ENCODE data around the gene CDPF1.
"Not testable (repeated sequence)": the region's sequence is repeated elsewhere in the genome, so short reads cannot be mapped to it uniquely, and the experiment has no call there.

CDPF1 gene

GRCh38 chr22:46224044-46224897 lies 25.8 kb downstream of the CDPF1 start:
- no peak for DNase-seq

DNA sequence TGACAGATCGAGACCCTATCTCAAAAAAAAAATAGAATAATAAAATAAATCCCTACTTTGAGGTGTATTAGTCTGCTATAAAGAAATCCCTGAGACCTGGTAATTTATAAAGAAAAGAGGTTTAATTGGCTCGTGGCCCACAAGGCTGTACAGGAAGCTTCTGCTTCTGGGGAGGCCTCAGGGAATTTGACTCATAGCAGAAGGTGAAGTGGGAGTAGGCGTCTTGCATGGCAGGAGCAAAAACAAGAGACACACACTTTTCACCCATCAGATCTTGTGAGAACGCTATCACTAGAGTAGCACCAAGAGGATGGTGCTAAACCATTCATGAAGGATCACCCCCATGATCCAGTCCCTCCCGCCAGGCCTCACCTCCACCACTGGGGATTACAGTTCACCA lies 29.2 kb downstream of the CDPF1 start:
- DNase-seq = no peak

GRCh38 chr22:46219636-46220035 lies 30.5 kb downstream of the CDPF1 start:
- no peak for DNase-seq

DNA sequence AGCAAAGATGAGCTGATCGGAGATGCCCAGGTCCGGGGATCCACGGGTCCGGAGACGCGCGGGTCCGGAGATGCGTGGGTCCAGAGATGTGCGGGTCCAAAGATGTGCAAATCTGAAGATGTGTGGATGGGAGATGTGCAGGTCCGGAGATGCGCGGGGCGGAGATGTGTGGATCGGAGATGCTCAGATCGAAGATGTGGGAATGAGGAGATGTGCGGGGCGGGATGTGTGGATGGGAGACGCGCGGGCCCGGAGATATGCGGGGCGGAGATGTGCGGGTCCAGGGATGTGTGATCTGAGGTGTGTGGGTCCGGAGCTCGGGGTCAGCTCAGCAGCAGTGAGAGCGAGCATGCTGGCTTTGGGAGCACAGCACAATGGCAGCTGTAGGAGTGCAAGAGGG lies 35.5 kb downstream of the CDPF1 start:
- no peak for DNase-seq

- no peak for DNase-seq
These were observed 35.9 kb downstream of the CDPF1 start for GRCh38 chr22:46214149-46214548.

DNA sequence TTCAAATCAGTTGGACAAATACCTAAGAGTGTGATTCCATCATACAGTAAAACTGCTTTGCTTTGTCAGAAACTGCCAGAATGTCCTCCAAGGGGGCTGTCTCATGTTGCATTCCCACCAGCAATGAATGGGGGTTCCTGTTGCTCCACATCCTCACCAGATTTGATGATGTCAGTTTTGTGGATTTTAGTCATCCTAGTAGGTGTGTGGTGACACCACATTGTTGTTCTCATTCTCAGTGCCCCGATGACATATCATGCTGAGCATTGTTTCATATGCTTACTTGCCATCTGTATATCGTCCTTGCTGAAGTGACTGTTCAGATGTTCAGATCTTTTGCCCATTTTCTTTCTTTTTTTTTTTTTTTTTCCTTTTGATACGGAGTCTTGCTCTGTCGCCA lies 37.0 kb downstream of the CDPF1 start:
- DNase-seq = no peak

DNA sequence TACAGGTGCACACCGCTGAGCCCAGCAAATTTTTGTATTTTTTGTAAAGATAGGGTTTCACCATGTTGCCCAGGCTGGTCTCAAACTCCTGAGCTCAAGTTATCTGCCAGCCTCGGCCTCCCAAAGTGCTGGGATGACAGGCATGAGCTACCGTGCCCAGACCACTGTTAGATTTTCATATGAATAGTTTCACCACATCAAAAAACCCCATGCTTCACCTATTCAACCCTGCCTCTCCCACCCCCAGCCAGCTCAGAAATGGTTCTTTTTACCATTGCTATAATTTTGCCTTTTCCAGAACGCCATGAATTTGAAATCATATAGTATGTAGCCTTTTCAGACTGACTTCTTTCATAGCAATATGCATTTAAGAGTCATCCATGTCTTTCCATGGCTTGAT lies 37.9 kb downstream of the CDPF1 start:
- no peak for DNase-seq

DNA sequence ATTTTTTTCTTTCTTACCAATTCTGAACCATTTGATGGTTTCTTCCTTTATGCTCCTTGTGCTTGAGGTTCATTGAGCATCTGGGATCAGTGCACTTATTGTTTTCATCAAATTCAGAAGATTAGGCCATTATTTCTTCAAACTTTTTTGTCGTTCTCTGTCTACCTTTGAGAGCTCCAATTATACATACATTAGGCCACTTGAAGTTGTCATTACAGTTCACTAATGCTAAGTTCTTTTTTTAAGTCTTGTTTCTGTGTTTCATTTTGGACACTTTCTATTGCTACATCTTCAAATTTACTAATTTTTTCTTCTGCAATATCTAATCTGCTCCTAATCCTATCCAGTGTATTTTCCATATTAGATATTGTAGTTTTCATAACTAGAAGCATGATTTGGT lies 40.8 kb downstream of the CDPF1 start:
- DNase-seq = no peak

DNA sequence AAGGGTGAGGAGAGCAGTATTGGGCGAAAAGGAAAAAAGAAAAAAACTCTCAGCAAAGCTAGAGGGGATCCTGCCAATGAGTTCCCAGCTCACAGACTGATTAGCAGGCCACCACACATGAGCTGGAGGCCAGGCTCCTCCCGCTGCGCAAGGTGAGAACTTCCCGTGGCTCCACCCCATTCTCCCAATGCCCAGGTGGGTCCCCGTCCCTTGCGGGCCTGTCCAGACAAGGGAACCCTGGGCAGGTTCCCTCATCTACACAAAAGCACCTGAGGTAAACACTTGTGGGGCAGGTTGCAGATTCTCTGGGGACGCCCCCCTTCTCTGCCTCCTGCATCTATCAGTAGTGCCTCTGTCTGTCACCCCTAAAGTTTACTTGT lies 46.5 kb downstream of the CDPF1 start:
- DNase-seq = no peak

DNA sequence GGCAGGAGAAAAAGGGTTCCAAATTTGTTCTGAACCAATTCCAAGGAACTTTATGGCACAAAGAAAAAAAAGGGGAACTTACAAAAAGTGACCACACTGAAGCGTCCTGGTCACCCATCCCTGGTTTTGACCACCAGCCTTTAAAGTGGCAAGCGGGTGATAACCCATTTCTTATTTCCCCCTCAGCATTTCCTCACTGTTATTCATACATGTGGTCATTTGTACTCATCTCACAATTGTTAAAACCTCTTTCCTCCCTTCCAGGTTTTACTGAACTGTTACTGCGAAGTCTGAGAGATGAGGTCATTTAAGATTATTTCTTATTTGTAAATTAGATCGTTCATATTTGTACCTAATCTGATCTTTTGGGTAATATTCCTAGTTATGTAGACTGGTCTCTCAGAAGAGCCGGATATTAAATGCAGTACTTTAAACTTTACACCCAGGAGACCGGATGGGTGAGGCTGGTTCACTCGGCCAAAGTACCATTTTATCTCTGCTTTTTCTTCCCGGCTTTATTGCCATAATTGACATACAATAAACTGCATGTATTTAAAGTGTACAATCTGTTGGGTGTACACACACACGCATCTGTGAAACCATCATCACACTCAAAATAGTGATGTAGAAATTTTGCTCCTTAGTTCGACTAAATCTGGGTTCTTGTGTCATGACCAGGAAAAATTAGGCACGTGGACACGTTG lies 47.0 kb downstream of the CDPF1 start:
- DNase-seq = no peak

GRCh38 chr22:46201059-46201757 lies 48.9 kb downstream of the CDPF1 start:
- DNase-seq = no peak

DNA sequence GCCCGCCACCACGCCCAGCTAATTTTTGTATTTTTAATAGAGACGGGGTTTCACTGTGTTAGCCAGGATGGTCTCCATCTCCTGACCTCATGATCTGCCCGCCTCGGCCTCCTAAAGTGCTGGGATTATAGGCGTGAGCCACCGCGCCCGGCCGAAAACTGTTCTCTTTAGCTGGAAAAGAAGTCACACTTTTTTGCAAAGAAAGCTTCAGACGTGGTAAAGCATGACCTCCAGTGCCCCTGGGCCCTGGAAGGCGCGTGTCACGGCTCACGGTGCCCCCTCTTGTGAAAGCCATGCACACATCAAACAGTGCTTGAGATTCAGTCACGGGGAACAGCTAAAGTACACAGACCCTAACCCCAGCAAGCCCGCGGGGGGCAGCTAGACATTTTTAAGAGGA lies 51.3 kb downstream of the CDPF1 start:
- DNase-seq = not testable (repeated sequence)

- no peak for DNase-seq
These were observed 51.8 kb downstream of the CDPF1 start for GRCh38 chr22:46198274-46198673.

GRCh38 chr22:46196278-46196677 lies 53.8 kb downstream of the CDPF1 start:
- DNase-seq = no peak

GRCh38 chr22:46195487-46196165 lies 54.5 kb downstream of the CDPF1 start:
- no peak for DNase-seq

All from activated CD4-positive, alpha-beta T cell treated with anti-CD3 and anti-CD28 coated beads for 1 hour (primary cell).